BJ (cell line): ENCODE data around the gene STAM2. TPM values are rescaled to one million over a fixed set of nuclear protein-coding genes. Genes with fewer than 3 reads are reported as not detected.
"Not testable (repeated sequence)": the region's sequence is repeated elsewhere in the genome, so short reads cannot be mapped to it uniquely, and the experiment has no call there.

Source experiments
- CTCF ChIA-PET: fragments of 350-600 bp; formaldehyde crosslinking; extraction: SDS; loops from one replicate; lab custom pipeline; 2021; ENCODE audit warnings: antibody characterized with exemption, inconsistent platforms; lab: Yijun Ruan, JAX
- POLR2A ChIA-PET: fragments of 300-600 bp; sonication (Branson Sonifier 250); formaldehyde crosslinking; extraction: SDS; loops from one replicate; lab custom pipeline; 2021; ENCODE audit warnings: antibody characterized with exemption; lab: Charles Lee
- DNase-seq: peaks from one replicate; pipeline ENCODE4 v3.0.0-alpha.2; 2011; ENCODE audit warnings: low read depth
- H3K27me3 ChIP-seq: 2 replicates; pipeline ENCODE4 v1.6.0; 2011; ENCODE audit warnings: low read length; ENCODE audit not compliant: control insufficient read depth, insufficient read depth
- H3K36me3 ChIP-seq: 2 replicates; pipeline ENCODE4 v1.5.1; 2011; ENCODE audit warnings: low read length; ENCODE audit not compliant: control insufficient read depth, insufficient read depth
- H3K4me3 ChIP-seq: 2 replicates; pipeline ENCODE4 v1.5.1; 2011; ENCODE audit warnings: low read depth, mild to moderate bottlenecking, control low read depth, low read length
- CTCF ChIP-seq: IDR thresholded peaks from 2 replicates; pipeline ENCODE4 v1.5.1; 2011; ENCODE audit warnings: low read depth, mild to moderate bottlenecking, control low read depth, inconsistent platforms, low read length, moderate library complexity; ENCODE audit not compliant: insufficient read depth
- polyA plus RNA-seq: library from polyadenylated mRNA; depleted of rRNA; stranded (reverse); fragments of >200 nt; gene quantifications from 2 replicates; pipeline ENCODE4 v1.2.3, GENCODE V29; 2011

Gene STAM2
- polyA plus RNA-seq, 1 experiment: 12.4 TPM

- no peak overlapping the region for H3K4me3 ChIP-seq
- CTCF ChIA-PET: no interaction called here
- no peaks in the 10 kb centered on the region for H3K36me3 ChIP-seq
- no peak for DNase-seq
- no peak for TF ChIP-seq CTCF
- H3K27me3 ChIP-seq: no peaks in the 10 kb centered on the region
- POLR2A ChIA-PET: no interaction called here
Observed at GRCh38 chr2:152165306-152165705, 10.3 kb downstream of the STAM2 start.

- DNase-seq, H3K36me3 ChIP-seq, POLR2A ChIA-PET, H3K27me3 ChIP-seq, H3K4me3 ChIP-seq, CTCF ChIA-PET: not testable (repeated sequence)
Observed at GRCh38 chr2:152163669-152164068, 11.9 kb downstream of the STAM2 start.

- Histone ChIP-seq H3K4me3 (no peak overlapping the region), H3K27me3 (no peaks in the 10 kb centered on the region), H3K36me3 (no peaks in the 10 kb centered on the region)
- no peak for DNase-seq
- ChIA-PET CTCF (interaction anchor here (0.6 to 1.2 kb wide), 3 partner anchors 24 to 580 kb away, joined by 3 read pairs; no protein-coding TSS in a partner anchor), POLR2A (no interaction called here)
- no peak for TF ChIP-seq CTCF
Observed at GRCh38 chr2:152162141-152162540, 13.4 kb downstream of the STAM2 start.

GRCh38 chr2:152161598-152161997 is 14.0 kb downstream of the STAM2 start:
- CTCF ChIA-PET: no interaction called here

GRCh38 chr2:152160378-152160777 is 15.2 kb downstream of the STAM2 start:
- CTCF ChIA-PET: not testable (repeated sequence)

More at GRCh38 chr2:152161598-152161997, 14.0 kb downstream of the STAM2 start:
- POLR2A ChIA-PET: no interaction called here
- no peaks in the 10 kb centered on the region for H3K27me3 ChIP-seq
- H3K4me3 ChIP-seq: no peak overlapping the region
- H3K36me3 ChIP-seq: no peaks in the 10 kb centered on the region
- DNase-seq: no peak
- no peak for TF ChIP-seq CTCF

GRCh38 chr2:152157253-152157652 is 18.3 kb downstream of the STAM2 start:
- CTCF ChIA-PET: interaction anchor here (1.0 kb wide), 1 partner anchor 12 kb away, joined by 3 read pairs; no protein-coding TSS in a partner anchor

More at GRCh38 chr2:152160378-152160777, 15.2 kb downstream of the STAM2 start:
- DNase-seq, H3K27me3 ChIP-seq, H3K4me3 ChIP-seq, POLR2A ChIA-PET, H3K36me3 ChIP-seq: not testable (repeated sequence)

More at GRCh38 chr2:152157253-152157652, 18.3 kb downstream of the STAM2 start:
- POLR2A ChIA-PET: no interaction called here
- DNase-seq: no peak
- no peak for TF ChIP-seq CTCF
- no peaks in the 10 kb centered on the region for H3K36me3 ChIP-seq
- H3K4me3 ChIP-seq: no peak overlapping the region
- no peaks in the 10 kb centered on the region for H3K27me3 ChIP-seq
